GM19238 (cell line): Measurements from ENCODE around the gene TAF11L7.
"Not testable (repeated sequence)": the region's sequence is repeated elsewhere in the genome, so short reads cannot be mapped to it uniquely, and the experiment has no call there.

Experiments used
- DNase-seq: peaks from one replicate; pipeline ENCODE4 v3.0.0; 2011; ENCODE audit warnings: low spot score; ENCODE audit not compliant: insufficient read length

The TAF11L7 gene

DNA sequence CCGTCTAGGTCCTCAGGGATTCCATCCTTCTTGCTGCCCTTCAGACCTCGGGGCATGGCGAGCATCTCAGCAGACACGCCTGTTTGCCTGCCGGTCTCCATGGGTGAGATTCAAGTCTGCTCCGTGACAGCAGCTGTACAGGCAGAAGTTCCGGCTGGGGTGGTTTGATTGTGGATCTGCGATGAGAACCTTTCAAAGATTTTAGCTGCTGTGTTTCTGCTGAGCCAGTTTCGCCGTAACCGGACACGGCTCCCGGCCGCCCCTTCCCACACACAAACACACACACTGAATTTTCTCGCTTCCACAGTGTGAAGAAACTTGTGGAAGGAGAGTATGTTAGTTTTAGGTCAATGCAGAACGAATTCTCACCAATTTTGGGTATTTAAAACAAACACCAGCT is at the start of gene TAF11L7:
Gene TAF11L7 (minus strand): TSS at position 101 of the 400 bp plus-strand sequence.
- DNase-seq: not testable (repeated sequence)

DNA sequence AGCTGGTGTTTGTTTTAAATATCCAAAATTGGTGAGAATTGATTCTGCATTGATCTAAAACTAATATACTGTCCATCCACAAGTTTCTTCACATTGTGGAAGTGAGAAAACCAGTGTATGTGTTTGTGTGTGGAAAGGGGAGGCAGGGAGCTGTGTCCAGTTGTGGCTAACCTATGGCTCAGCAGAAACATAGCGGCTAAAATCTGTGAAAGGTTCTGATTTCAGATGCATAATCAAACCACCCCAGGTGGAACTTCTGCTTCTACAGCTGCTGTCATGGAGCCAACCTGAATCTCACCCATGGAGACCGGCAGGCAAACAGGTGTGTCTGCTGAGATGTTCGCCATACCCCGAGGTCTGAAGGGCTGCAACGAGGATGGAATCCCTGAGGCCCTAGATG is 48.6 kb upstream of the TAF11L7 start, which contains the start of gene TAF11L14:
Gene TAF11L14 (plus strand): TSS at position 301 of the 400 bp plus-strand sequence.
- no peak for DNase-seq

DNA sequence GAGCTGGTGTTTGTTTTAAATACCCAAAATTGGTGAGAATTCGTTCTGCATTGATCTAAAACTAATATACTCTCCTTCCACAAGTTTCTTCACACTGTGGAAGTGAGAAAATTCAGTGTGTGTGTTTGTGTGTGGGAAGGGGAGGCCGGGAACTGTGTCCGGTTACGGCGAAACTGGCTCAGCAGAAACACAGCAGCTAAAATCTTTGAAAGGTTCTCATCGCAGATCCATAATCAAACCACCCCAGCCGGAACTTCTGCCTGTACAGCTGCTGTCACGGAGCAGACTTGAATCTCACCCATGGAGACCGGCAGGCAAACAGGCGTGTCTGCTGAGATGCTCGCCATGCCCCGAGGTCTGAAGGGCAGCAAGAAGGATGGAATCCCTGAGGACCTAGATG is 46.2 kb upstream of the TAF11L7 start, which contains the start of gene TAF11L13:
Gene TAF11L13 (plus strand): TSS at position 301 of the 400 bp plus-strand sequence.
- not testable (repeated sequence) for DNase-seq

- no peak for DNase-seq
These were observed 40.1 kb upstream of the TAF11L7 start for GRCh38 chr5:17625686-17626085.

DNA sequence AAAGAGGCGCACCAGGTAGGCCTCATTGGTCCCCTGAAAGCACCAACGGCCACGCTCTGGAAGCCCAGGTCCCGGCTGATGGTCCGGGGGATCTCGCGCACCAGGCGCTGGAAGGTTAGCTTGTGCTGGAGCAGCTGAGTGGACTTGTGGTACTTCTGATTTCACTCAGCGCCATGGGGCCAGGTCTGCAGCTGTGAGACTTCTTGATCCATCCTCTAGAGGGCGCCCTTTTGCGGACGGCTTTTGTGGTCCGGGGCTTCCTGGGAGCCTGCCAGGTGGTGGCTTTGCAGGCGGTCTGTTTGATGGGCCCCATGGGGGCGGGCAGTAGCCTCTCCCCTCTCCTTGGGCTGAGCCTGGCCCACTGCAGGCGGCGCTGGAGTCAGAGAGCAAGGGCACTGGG is 35.1 kb upstream of the TAF11L7 start:
- no peak for DNase-seq

DNA sequence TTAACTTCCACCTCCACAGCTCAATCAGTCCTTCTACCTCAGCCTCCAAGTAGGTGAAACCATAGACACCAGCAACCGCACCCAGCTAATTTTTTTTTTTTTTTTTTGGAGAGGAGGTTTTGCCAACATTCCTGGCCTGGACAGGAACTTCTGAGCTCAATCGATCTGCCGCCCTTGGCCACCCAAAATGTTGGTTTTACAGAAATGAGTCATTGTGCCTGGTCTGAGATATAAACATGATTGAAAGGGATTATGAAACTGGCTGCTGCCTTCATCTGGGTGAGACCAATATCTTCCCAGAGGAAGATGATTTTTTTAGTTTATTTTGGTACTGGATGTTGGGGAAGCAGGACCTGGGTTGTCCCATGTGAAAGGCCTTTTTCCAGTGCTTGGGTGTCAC is 33.8 kb upstream of the TAF11L7 start:
- DNase-seq: no peak

GRCh38 chr5:17614872-17615605 is 29.5 kb upstream of the TAF11L7 start:
- DNase-seq: no peak

DNA sequence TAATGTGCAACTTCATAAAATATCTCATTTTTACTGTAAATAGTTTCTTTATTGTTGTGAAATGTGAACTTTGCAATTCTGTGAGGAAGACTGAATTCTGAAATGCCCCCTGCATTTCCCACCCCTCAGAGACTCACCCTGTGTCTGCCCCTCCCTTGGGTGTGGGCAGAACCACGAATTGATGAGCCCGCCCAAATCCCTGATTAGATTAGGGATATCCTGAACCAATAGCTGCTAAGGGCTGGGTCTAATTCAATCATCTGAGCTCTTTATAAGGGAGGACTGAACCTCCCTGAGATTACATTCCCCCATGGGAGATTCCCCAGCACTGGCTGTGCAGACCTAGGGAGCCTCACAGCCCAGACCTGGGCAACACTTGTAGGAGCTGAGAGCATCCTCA is 24.5 kb upstream of the TAF11L7 start, which contains the start of gene TAF11L12:
Gene TAF11L12 (plus strand): TSS at position 301 of the 400 bp plus-strand sequence.
- DNase-seq: not testable (repeated sequence)

- not testable (repeated sequence) for DNase-seq
These were observed 21.9 kb upstream of the TAF11L7 start for GRCh38 chr5:17607461-17607860.

DNA sequence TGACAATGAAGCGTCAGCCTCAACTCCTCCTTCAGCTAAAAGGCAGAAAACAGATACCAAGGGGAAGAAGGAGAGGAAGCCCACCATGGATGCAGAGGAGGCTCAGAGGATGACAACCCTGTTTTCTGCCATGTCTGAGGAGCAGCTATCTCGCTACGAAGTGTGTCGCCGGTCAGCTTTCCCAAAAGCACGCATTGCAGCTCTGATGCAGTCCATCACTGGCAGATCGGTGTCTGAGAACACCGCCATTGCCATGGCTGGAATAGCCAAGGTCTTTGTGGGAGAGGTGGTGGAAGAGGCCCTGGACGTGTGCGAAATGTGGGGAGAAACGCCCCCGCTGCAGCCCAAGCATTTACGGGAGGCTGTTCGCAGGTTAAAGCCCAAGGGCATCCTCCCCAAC is 19.4 kb upstream of the TAF11L7 start:
- DNase-seq: no peak

GRCh38 chr5:17603880-17604279 is 18.3 kb upstream of the TAF11L7 start, which contains the start of gene TAF11L11:
TAF11L11 (plus strand) TSS chr5:17604183.
- not testable (repeated sequence) for DNase-seq

DNA sequence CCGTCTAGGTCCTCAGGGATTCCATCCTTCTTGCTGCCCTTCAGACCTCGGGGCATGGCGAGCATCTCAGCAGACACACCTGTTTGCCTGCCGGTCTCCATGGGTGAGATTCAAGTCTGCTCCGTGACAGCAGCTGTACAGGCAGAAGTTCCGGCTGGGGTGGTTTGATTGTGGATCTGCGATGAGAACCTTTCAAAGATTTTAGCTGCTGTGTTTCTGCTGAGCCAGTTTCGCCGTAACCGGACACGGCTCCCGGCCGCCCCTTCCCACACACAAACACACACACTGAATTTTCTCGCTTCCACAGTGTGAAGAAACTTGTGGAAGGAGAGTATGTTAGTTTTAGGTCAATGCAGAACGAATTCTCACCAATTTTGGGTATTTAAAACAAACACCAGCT is 12.2 kb upstream of the TAF11L7 start, which contains the start of gene TAF11L10:
Gene TAF11L10 (minus strand): TSS at position 101 of the 400 bp plus-strand sequence.
- DNase-seq: not testable (repeated sequence)

DNA sequence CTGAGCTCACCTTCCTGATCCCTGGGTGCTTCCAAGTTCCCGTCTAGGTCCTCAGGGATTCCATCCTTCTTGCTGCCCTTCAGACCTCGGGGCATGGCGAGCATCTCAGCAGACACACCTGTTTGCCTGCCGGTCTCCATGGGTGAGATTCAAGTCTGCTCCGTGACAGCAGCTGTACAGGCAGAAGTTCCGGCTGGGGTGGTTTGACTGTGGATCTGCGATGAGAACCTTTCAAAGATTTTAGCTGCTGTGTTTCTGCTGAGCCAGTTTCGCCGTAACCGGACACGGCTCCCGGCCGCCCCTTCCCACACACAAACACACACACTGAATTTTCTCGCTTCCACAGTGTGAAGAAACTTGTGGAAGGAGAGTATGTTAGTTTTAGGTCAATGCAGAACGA is 8.7 kb upstream of the TAF11L7 start, which contains the start of gene TAF11L9:
Gene TAF11L9 (minus strand): TSS at position 140 of the 400 bp plus-strand sequence.
- DNase-seq: not testable (repeated sequence)

DNA sequence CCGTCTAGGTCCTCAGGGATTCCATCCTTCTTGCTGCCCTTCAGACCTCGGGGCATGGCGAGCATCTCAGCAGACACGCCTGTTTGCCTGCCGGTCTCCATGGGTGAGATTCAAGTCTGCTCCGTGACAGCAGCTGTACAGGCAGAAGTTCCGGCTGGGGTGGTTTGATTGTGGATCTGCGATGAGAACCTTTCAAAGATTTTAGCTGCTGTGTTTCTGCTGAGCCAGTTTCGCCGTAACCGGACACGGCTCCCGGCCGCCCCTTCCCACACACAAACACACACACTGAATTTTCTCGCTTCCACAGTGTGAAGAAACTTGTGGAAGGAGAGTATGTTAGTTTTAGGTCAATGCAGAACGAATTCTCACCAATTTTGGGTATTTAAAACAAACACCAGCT is 5.3 kb upstream of the TAF11L7 start, which contains the start of gene TAF11L8:
Gene TAF11L8 (minus strand): TSS at position 101 of the 400 bp plus-strand sequence.
- not testable (repeated sequence) for DNase-seq
